COLO668 (cell line): ENCODE data around the gene DSCAM.
A peak's percentile ranks its signal among the peaks of the same experiment; 100 is the strongest.

Source experiments
- DNase-seq: peaks from one replicate; lab custom pipeline; 2025; ENCODE audit not compliant: unreplicated experiment; lab: John Stamatoyannopoulos, UW

The DSCAM gene

DNA sequence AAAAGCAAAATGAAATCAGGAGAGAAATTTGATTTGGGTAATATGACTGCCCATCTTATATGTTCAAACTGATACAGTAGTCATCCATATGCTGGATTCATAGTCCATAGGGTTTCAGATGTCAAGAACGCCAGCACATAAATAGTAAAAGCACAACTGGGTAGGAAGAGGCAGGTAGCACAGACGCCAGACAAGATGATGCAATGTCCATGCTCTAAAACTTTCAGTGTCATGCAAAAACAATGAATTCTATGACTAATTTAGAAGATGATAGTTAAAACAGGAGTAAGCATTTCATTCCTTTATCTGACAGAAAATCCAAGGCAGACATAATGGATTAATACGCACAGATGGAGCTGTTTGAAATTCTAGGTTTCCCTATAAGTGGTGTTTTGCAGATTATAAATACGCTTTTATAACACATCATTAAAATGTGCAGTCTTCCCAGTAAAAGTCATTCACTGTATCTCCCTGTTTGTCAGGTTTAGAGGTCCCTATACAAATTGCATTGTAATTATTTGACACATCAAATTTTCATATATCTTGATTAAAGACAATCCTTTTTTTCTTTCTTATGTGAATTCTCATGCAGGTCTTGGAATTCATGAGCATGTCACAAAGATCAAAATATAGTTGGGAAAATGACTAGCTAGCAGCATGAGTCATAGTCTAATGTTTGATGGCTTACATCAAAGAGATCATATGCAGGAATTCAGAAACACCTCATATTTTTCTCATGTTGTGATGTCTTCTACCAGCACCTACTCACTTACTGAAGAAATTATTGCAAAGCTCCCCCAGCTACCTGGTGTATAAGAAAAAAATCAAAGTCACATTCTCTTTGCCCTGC is 139.9 kb downstream of the DSCAM start:
- no peak for DNase-seq

DNA sequence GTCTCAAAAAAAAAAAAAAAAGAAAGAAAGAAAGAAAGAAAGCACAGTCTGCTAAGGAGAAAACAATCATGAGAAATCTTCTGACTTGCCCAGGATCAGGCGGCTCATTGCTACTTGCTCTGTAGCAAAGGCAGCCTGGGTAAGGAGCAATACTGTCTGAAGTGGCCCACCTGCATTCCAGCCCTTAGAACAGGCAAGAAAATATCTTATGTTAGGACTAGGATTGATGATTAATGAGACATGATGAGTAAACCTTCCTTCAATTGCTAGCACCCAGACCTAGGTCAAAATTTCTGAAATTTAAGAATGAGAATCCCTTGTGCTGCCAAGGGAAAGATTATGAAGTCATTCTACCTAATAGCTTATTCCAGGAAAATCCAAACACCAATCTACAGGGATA is 140.8 kb downstream of the DSCAM start:
- DNase-seq = no peak

DNA sequence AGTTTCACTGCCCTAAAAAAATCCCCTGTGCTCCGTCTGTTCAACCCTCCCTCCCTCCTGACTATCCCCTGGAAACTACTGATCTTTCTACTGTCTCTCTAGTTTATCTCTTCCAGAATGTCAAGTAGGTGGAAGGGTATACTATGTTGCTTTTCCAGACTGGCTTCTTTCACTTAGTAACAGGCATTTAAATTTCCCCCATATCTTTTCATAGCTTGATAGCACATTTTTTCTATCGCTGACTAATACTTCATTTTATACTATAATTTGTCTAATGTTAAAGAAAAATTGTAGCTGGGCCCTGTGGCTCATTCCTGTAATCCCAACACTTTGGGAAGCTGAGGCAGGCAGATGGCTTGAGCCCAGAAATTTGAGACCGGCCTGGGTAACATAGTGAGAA is 142.8 kb downstream of the DSCAM start:
- no peak for DNase-seq

DNA sequence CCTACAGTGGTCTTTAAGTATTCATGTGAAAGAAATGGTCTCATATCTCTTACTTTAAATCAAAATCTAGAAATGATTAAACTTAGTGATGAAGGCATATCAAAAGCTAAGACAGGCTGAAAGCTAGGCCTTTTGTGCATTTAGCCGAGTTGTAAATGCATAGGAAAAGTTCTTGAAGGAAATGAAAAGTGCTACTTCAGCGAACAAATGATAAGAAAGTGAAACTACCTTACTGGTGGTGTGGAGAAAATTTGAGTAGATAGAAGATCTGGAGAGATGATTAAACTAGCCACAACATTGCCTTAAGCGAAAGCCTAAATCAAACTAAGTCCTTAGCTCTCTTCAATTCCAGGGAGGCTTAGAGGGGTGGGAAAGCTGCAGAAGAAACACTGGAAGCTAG is 147.6 kb downstream of the DSCAM start:
- DNase-seq = no peak

DNA sequence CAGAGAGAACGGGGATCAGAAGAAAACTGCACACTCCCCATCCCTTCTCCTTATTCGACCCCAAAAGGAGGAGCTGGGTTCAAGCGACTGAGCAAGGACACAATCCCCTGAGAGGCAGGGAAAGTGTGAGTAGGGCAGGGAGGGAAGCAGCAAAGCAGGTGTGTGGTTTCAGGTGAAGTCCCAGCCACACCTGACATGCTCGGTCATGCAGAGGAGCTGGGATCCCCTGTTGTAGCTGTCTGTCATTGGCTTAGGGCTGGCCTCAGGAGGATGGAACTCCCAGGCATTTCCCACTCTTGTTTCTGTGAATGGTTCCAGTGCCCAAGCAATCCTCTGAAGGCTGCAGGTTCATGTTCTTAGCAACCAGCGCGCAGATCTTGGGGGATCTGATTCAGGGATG is 150.7 kb downstream of the DSCAM start:
- no peak for DNase-seq

DNA sequence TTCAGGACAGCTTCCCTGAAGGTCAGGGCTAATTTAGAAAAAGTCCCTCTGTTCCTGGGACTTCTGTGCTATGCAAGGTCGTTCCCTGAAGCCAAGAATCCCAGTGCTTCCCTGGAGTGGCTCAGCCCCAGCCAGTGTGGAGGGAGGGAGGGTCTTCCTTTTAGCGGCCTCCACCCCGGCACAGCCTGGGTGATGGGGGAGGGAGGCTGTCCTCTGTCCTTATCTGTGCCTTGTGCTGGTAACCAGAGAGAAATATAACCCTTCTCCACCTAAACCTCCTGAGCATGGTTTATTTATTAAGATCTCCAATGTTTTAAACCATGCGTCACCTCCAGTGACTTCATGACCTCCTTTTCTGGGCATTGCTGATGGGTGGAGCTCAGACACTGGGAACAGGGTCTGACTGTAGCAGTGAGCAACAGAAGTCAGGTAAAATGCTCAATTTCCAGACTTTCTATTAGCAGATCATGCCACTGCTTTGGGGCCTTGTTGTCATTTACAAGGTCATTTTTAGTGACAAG is 157.1 kb downstream of the DSCAM start:
- no peak for DNase-seq

DNA sequence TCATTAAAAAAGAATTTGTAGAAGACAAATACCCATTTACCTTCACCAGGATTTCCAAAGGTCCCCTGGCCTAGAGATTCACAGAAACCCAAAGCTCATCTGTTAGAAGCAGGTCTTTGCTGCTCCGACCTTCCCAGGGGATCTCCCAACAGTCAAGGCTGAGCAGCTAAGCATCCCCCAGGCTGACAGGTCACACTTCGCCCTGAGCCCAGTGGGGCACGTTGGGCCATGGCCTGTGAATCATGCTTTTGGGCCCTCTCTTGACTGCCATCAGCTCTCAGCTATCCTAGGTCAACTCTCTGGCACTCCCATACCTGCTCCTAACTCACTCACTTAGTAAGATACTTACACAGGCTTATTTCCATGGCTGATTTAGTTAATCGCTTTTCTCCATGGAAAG is 157.7 kb downstream of the DSCAM start:
- no peak for DNase-seq

DNA sequence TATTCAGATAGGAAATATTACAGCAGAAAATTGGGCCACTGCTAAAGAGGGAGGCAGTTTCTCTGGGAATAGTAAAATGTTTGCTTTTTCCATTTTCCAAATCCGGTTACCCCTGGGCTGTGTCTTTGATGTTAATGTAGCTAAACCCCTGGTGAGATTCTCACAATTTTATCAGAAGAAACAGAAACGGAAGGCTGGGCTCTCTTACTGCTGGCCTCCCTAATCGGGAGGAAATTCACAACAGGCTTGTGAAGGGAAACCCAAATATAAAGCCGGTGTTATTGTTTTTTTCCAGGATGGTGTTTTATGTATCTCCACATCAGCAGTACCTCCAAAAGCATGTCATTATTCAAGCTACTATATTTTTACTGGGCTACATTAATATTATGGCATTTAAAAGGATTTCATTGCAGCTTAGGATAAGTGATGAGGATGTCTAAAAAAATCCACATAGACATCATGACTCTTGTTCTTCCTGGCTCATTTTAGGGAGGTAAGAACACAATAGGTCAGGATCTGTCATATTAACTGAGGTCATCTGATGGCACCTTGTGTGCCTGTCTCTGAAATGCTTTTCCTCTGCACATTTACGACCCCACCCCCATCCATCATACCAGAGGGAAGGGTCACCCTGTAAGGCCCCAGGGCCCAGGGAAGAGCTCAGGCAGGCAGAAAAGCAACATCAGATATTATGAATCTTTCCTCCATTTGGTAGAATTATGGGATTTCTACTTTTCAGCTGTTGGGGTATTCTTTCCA is 158.7 kb downstream of the DSCAM start:
- no peak for DNase-seq

DNA sequence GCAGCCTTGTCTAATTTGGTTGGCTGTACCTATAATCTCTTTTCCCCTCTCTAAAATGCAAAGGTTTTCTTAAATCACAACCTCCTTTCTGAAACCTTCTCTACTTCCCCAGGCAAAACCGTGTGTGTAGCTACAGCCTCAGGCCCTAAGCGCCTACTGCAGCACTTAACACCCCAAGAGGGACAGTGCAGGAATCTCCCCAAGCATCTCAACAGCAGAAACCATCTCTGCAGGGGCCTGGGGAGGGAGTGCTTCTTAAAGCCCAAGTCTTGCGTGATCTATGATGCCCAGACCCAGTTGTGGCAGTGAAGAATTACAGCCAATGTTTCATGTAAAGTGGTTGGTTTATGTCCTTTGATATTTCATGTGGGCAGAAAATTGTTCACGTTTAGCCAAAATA is 159.3 kb downstream of the DSCAM start:
- no peak for DNase-seq

DNA sequence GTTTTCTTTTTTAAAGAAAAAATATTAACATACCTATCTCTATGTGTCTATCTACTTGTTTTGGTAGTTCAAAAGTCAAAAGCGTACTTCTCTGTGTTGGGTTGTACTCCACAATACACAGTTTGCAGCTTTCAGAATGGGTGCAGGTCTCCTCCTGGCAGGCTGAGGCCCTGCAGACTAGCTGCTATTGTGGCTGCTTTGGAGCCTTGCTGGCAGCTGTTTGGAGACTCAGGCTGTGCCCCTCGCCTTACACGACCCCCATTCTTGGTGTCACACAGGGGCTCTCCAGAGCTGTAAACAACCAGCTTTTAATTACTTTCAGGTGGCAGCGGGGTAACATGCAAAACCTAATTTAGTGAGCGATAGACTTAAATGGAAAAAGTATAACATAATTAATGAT is 160.4 kb downstream of the DSCAM start:
- no peak for DNase-seq

DNA sequence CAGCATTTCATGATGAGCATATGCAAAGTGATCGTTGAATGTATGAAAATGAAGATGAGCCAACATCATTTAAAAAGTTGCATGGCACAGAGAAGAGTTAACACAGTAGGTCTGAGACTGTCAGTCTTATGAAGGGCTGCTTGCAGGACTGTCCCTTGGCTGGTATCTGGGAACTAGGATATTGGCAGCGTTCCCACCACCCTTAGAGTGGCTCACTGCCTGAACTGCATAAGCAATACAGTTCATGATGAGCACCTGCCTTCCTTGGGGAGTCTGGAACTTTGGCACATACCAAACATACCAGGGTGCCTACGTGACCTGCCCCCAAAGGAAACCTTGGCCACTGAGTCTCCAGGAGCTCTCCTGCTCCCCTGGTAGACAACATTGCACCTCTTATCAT is 161.8 kb downstream of the DSCAM start:
- DNase-seq = no peak

DNA sequence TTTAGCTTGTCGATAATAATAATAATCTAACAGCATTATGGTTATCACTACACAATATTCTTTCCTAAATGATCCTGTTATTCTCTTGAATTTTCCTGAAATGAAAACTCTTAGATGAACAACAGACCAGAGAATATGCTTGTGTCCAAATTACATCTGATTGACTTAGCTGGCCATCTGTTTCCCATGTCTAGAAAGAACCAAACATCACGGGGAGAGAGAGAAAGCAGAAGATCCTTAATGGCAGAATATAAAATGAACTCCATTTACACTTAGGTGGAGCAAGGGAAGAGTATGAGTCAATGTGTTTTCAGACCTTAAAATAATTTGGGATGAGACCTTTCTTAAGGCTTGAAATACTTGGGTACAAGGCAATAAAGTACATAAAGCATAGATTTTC is 162.2 kb downstream of the DSCAM start:
- DNase-seq = no peak

DNA sequence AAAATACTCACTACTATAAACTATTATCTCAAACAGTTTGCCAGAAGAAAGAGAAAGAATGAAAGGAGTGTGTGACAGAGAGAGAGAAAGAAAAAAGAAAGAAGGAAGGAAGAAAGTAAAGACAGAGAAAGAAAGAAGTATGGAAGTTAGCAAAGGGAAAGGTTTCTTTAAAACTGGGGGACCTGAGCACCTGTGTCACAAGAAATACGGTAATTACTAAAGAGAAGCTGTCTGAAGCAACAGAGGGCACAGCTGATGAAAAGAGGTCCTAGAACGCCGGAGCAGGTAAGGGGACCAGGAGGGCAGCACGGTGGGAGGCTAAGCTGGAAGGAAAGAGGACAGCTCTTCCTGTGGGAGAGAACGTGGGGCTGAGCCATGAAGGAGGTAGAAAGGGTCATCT is 163.6 kb downstream of the DSCAM start:
- DNase-seq = no peak

DNA sequence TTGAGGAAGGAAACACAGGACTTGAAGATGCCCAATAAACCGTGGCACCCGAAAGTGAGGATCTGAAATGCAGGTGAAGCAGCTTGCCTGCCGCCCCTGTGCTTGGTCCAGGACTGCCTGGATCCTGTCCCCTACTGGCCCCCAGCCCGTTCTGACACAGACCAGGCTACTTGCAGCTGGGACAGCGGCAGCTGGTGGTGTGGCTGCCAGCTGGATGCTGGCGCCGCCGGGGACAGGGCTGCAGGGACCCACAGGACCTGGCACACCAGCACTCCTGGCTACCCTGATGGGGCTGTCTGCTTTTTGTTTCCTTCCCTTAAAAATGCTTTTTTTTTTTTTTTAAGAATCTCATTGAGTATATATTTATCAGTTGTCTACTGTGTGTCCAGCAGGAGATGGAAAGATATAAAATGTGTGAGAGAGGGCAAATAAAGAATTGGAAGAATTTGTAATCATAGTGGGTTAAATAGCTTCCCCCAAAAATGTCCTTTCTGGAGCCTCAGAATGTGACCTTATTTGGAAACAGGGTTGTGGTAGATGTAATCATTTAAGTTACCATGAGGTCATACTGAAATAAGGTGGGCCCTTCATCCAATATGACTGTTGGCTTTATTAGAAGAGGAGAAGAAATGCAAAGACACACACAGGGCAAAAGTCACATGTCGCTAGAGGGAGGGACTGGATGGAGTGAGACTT is 165.6 kb downstream of the DSCAM start:
- DNase-seq = peak; percentile 37

DNA sequence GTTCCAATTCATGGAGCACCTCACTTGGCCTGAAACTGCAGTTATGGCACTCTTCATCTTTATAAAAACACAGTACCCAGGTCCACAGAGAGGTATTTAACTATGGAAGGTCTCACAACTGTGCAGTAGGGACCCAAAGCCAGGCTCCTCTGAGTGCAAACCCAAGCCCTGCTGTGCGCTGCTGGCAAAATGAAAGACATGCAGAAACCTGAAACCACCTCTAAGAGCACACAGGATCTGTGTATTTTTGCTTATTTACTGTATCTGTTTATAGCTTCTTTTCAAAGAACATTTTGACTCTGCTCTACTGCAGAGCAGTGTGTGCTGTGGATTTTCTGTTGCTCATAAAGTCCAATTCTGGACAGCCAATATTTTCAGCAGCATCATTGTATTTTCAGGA is 166.6 kb downstream of the DSCAM start:
- no peak for DNase-seq

DNA sequence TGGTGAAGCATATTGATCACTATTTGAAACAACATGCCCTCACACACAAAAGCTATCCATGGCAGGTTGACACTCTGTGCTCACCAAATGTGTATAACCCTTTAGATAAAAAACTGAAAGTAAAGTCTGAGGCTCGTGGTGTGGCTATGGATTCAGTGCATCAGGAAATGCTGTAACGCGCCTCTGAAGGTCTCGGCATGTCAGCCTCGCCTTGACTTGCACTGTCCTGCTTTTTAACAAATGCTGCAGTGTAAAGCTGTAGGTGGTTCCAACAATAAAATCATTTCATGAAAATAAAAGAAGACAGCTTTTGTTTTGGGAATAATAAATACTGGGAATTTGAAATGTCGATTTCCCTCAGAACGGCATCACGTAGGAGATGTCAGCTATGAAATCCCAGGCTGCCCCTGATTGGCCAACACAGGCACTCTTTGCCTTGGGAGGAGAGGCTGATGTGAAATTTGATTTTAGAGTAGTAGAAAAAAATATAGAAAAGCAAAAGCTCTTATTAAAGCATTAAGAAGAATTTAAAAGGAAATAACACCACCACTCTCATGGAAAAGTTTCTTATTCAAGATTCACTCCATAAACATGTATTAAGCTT is 168.2 kb downstream of the DSCAM start:
- no peak for DNase-seq

DNA sequence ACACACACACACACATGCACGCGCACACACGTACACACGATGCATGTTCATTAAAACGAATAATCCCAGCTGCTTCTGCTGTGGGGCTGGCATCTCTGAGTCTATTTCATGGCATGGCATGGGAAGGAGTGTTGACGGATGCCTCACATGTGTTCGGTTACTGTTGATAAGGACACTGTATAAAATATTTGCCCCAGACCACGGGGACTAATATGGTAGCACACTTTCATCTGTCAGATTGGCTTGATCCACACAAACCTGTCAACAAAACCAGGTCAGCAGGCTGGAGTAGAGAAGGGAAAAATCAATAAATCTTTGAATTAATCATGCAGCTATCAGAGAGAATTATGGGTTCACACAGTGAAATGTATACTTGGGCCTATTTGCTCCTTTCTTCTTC is 171.9 kb downstream of the DSCAM start:
- no peak for DNase-seq

DNA sequence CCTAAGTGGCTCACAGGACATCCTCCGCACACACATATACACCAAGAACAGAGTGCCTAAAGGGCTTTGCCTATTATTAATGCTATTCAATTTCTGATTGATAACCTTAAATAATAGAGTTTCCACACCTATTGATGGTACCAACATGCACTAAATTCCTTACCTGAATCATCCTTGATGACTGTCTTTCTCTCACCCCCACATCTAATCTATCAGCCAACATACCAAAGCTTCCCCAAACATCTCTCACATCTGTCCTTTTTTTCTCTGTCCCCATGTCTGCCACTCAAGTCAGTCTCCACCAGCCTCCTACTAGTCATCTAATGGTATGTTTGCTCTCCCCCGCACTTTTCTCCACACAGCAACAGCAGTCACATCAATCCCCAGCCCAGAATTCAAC is 174.4 kb downstream of the DSCAM start:
- DNase-seq = no peak

DNA sequence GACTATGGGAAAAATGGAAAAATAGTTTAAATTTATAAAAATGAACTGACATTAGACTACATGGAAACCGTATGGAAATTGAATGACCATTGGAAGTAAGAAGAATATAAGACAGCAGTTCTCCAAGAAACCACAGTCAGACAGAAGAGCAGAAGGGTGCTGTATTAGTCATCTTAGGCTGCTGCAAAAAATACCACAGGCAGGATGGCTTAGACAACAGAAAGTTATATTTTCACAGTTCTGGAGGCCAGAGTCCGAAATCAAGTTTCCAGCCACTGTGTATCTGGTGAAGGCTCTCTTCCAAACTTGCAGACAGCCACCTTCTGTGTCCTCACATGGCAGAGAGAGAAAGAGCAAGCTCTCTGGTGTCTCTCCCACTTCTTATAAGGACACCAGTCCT is 175.2 kb downstream of the DSCAM start:
- no peak for DNase-seq

DNA sequence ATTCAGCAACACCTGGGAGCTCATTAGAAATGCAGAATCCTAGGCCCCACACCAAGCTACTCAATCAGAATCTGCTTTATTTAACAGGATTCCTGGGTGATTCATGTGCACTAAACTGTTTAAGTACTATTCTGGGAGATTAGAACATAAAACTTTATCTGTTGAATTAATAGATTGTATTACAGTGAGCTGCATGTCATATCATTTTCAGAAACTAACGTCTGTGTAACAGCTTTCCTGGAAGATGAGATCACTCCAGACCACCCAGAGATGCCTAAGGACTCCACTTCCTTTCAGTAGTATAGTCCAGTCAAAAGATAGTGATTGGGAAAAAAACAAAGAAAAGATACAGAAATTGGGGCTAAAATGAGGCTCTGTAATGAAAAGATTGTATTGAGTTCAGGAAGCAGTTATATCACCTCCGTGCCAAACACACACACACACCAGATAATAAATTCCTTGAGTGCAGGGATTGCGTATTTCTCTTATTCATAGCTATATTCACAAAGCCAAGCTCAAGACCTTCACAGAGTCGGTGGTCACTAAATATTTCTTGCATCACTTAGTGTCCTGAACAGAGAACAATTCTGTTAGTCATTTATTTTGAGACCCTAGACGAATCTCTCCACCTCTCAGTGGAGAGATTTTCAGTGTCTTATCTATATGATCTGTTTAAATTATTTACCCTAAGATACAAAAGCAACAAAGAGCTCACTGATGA is 178.2 kb downstream of the DSCAM start:
- DNase-seq = no peak

DNA sequence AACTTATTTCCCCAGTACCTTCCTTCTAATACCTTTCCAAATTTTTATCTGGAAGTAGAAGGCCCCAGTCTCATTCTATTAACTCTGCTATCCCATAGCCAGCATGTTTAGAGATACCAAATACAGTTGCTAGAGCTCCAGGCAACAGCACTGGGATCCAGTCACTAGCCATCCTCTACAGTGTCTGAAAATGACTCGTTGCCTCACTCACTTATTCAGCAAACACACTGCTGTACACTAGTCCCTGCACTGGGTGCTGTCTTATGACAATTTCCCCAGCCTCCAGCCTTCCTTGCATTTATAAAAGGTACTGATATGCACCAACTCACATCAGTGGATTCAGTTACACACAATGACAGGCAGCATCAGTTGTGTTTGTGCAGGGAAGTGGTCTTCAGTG is 179.0 kb downstream of the DSCAM start:
- no peak for DNase-seq
